BJ (cell line): ENCODE data around the gene RNGTT. TPM values are rescaled to one million over a fixed set of nuclear protein-coding genes. Genes with fewer than 3 reads are reported as not detected.

Source experiments
- CTCF ChIA-PET: fragments of 350-600 bp; formaldehyde crosslinking; extraction: SDS; loops from one replicate; lab custom pipeline; 2021; ENCODE audit warnings: antibody characterized with exemption, inconsistent platforms; lab: Yijun Ruan, JAX
- POLR2A ChIA-PET: fragments of 300-600 bp; sonication (Branson Sonifier 250); formaldehyde crosslinking; extraction: SDS; loops from one replicate; lab custom pipeline; 2021; ENCODE audit warnings: antibody characterized with exemption; lab: Charles Lee
- DNase-seq: peaks from one replicate; pipeline ENCODE4 v3.0.0-alpha.2; 2011; ENCODE audit warnings: low read depth
- H3K27me3 ChIP-seq: 2 replicates; pipeline ENCODE4 v1.6.0; 2011; ENCODE audit warnings: low read length; ENCODE audit not compliant: control insufficient read depth, insufficient read depth
- H3K36me3 ChIP-seq: 2 replicates; pipeline ENCODE4 v1.5.1; 2011; ENCODE audit warnings: low read length; ENCODE audit not compliant: control insufficient read depth, insufficient read depth
- H3K4me3 ChIP-seq: 2 replicates; pipeline ENCODE4 v1.5.1; 2011; ENCODE audit warnings: low read depth, mild to moderate bottlenecking, control low read depth, low read length
- polyA plus RNA-seq: library from polyadenylated mRNA; depleted of rRNA; stranded (reverse); fragments of >200 nt; gene quantifications from 2 replicates; pipeline ENCODE4 v1.2.3, GENCODE V29; 2011
- TF ChIP-seq, protein P1 (sequence below): IDR thresholded peaks from 2 replicates; pipeline ENCODE4 v1.5.1; 2011; ENCODE audit warnings: low read depth, mild to moderate bottlenecking, control low read depth, inconsistent platforms, low read length, moderate library complexity; ENCODE audit not compliant: insufficient read depth

RNGTT gene
- polyA plus RNA-seq, 1 experiment, result 3.2 TPM

DNA sequence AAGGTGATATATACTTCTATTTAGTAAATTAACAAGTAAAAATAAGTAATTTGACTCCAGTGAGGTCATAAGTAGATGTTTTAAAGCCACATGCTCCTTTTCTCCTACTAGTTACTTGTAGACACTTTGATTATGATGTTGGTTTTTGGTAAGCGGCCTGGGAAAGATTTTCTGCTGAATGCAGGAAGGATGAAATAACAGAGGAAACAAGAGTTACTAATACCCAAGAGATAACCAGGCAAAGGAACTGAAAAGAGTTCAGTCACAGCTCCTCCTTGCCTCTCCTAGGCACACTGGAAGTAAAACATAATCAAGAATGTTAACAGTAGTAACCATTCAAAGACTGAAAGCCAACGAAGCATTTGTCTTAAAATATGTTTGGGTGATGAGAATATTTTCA lies 203.3 kb downstream of the RNGTT start:
- Histone ChIP-seq H3K36me3 (no peaks in the 10 kb centered on the region), H3K4me3 (no peak overlapping the region), H3K27me3 (no peaks in the 10 kb centered on the region)
- no peak for DNase-seq
- TF ChIP-seq, protein P1, sequence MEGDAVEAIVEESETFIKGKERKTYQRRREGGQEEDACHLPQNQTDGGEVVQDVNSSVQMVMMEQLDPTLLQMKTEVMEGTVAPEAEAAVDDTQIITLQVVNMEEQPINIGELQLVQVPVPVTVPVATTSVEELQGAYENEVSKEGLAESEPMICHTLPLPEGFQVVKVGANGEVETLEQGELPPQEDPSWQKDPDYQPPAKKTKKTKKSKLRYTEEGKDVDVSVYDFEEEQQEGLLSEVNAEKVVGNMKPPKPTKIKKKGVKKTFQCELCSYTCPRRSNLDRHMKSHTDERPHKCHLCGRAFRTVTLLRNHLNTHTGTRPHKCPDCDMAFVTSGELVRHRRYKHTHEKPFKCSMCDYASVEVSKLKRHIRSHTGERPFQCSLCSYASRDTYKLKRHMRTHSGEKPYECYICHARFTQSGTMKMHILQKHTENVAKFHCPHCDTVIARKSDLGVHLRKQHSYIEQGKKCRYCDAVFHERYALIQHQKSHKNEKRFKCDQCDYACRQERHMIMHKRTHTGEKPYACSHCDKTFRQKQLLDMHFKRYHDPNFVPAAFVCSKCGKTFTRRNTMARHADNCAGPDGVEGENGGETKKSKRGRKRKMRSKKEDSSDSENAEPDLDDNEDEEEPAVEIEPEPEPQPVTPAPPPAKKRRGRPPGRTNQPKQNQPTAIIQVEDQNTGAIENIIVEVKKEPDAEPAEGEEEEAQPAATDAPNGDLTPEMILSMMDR, result no peak
- CTCF ChIA-PET, result no interaction called here
- POLR2A ChIA-PET, result no interaction called here

DNA sequence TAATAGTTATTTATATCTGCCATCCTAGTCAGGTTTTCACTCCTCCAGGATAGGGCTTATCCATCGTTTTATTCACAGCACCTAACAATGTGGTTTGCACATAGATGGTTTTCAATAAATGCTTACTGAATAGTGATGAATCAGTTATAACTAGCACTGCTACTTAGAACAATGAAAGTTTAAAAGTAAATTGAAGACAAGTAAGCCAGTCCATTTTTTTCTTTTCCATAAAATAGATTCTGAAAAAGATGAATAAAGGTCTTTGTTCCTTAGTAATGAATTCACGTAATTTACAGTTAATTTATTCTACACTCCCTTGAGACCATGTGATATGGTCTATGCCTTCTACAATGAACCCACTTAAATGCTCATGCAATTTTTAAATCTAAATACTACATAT lies 212.5 kb downstream of the RNGTT start:
- no peak overlapping the region for H3K4me3 ChIP-seq
- TF ChIP-seq, protein P1, result no peak
- ChIA-PET POLR2A (no interaction called here), CTCF (no interaction called here)
- no peak for DNase-seq
- H3K27me3 ChIP-seq, result no peaks in the 10 kb centered on the region
- H3K36me3 ChIP-seq, result no peaks in the 10 kb centered on the region

DNA sequence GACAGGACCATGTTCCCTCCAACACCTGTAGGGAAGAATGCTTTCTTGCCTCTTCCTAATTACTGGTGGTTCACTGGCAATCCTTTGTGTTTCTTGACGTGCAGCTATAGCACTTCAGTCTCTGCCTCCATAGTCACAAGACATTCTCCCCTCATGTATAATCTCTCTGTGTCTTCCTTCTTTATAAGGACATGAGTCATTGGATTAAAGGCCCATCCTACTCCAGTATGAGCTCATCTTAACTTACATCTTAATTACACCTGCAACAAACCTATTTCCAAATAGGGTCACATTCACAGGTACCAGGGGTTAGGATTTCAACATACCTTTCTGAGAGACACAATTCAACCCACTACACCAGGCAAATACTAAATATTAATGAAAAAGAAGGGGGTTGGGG lies 213.6 kb downstream of the RNGTT start:
- Histone ChIP-seq H3K36me3 (no peaks in the 10 kb centered on the region), H3K4me3 (no peak overlapping the region), H3K27me3 (no peaks in the 10 kb centered on the region)
- CTCF ChIA-PET, result interaction anchor here (1.4 kb wide), 1 partner anchor 36 kb away, joined by 3 read pairs; no protein-coding TSS in a partner anchor
- TF ChIP-seq, protein P1, result no peak
- no peak for DNase-seq
- POLR2A ChIA-PET, result no interaction called here

DNA sequence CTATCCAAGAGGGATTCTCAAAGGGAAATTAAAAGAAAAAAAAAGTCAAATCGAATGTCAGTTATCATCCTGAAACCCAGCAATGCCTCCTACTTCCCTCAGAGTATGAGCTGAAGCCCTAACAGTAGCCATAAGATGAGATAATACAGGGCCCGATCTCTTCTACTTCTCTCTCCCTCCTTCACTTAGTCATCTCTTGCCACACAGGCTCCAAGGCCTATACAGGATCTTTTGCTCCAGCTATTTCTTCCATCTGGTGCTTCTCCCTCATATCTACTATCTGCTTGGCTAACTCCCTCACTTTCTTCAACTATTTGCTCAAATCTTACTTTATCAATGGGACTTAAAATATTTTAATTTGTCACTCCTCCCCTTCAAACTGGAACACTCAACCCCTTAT lies 215.3 kb downstream of the RNGTT start:
- TF ChIP-seq, protein P1, result no peak
- POLR2A ChIA-PET, result no interaction called here
- DNase-seq, result no peak
- no peak overlapping the region for H3K4me3 ChIP-seq
- no peaks in the 10 kb centered on the region for H3K27me3 ChIP-seq
- H3K36me3 ChIP-seq, result no peaks in the 10 kb centered on the region
- CTCF ChIA-PET, result interaction anchor here (1.4 kb wide), 1 partner anchor 37 kb away, joined by 3 read pairs; no protein-coding TSS in a partner anchor

DNA sequence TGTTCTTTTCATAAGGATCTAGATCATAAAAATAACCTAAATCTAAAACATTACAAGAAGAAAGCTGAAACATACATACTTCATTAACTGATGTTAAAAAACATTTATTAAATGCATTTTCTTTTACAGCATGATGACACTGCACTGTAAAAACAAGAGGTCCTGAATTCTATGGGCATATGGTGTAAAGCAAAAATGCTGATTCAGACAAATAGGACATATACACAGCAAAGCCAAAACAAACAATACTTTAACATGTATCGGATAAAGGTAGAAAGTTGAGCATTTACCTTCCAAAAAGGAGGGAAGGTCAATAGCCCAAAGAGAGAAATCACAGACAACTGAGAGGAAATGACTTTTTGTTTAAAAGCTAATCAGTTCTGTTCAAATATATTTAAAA lies 221.5 kb downstream of the RNGTT start:
- Histone ChIP-seq H3K36me3 (no peaks in the 10 kb centered on the region), H3K4me3 (no peak overlapping the region), H3K27me3 (no peaks in the 10 kb centered on the region)
- ChIA-PET CTCF (no interaction called here), POLR2A (no interaction called here)
- TF ChIP-seq, protein P1, result no peak
- DNase-seq, result no peak
